ENCODE results near the gene TGFB1I1.
"Not testable (repeated sequence)": the region's sequence is repeated elsewhere in the genome, so short reads cannot be mapped to it uniquely, and the experiment has no call there.

The TGFB1I1 gene

GRCh38 chr16:31439519-31439918 is 32.4 kb upstream of the TGFB1I1 start:
- DNase-seq (ENCODE audit: low spot score), result no peak
- in situ Hi-C loops (cut with MboI; ENCODE audit: low pct_unique_long_range_greater_than_20kb, low sequenced_read_pairs, unreplicated experiment), result loop anchor here (25.0 kb wide), 1 partner anchor 477 kb away; the partner anchor contains the start of gene SETD1A
- no peak for TF ChIP-seq CTCF (IDR thresholded peaks at IDR 0.05; ENCODE audit: extremely low read depth, insufficient read depth, missing control alignments)

GRCh38 chr16:31440516-31441184 is 31.3 kb upstream of the TGFB1I1 start:
- TF ChIP-seq CTCF (IDR thresholded peaks at IDR 0.05; ENCODE audit: extremely low read depth, insufficient read depth, missing control alignments), result no peak
- in situ Hi-C loops (cut with MboI; ENCODE audit: low pct_unique_long_range_greater_than_20kb, low sequenced_read_pairs, unreplicated experiment), result loop anchor here (10.0 to 25.0 kb wide), 2 partner anchors 236 to 478 kb away; partner anchors contain the start of genes PYCARD and SETD1A
- no peak for DNase-seq (ENCODE audit: low spot score)

- in situ Hi-C loops (cut with MboI; ENCODE audit: low pct_unique_long_range_greater_than_20kb, low sequenced_read_pairs, unreplicated experiment), result loop anchor here (10.0 to 25.0 kb wide), 2 partner anchors 237 to 480 kb away; partner anchors contain the start of genes PYCARD and SETD1A
- TF ChIP-seq CTCF (IDR thresholded peaks at IDR 0.05; ENCODE audit: extremely low read depth, insufficient read depth, missing control alignments), result no peak
- no peak for DNase-seq (ENCODE audit: low spot score)
These were observed 30.0 kb upstream of the TGFB1I1 start for GRCh38 chr16:31441956-31442355.

- DNase-seq (ENCODE audit: low spot score), result not testable (repeated sequence)
- in situ Hi-C loops (cut with MboI; ENCODE audit: low pct_unique_long_range_greater_than_20kb, low sequenced_read_pairs, unreplicated experiment), result loop anchor here (10.0 to 25.0 kb wide), 2 partner anchors 241 to 484 kb away; partner anchors contain the start of genes PYCARD and SETD1A
These were observed 26.0 kb upstream of the TGFB1I1 start for GRCh38 chr16:31445931-31446330.

- DNase-seq (ENCODE audit: low spot score), result no peak
- TF ChIP-seq CTCF (IDR thresholded peaks at IDR 0.05; ENCODE audit: extremely low read depth, insufficient read depth, missing control alignments), result no peak
- in situ Hi-C loops (cut with MboI; ENCODE audit: low pct_unique_long_range_greater_than_20kb, low sequenced_read_pairs, unreplicated experiment), result loop anchor here (25.0 kb wide), 1 partner anchor 411 kb away; the partner anchor contains the start of gene ZNF267
These were observed 20.8 kb upstream of the TGFB1I1 start for GRCh38 chr16:31451201-31451600.

GRCh38 chr16:31451681-31452351 is 20.1 kb upstream of the TGFB1I1 start:
- DNase-seq (ENCODE audit: low spot score), result no peak
- in situ Hi-C loops (cut with MboI; ENCODE audit: low pct_unique_long_range_greater_than_20kb, low sequenced_read_pairs, unreplicated experiment), result loop anchor here (25.0 kb wide), 1 partner anchor 410 kb away; the partner anchor contains the start of gene ZNF267
- TF ChIP-seq CTCF (IDR thresholded peaks at IDR 0.05; ENCODE audit: extremely low read depth, insufficient read depth, missing control alignments), result peak; percentile 29

Data from GM13977 (cell line).